Right lobe of liver (tissue), 4 donors: ENCODE measurements around the gene POLR2J.

Source experiments
- POLR2A ChIP-seq: fragments of 450-650 bp; IDR thresholded peaks from one replicate; pipeline ENCODE4 v1.6.1; 2017; ENCODE audit warnings: antibody characterized with exemption, mild to moderate bottlenecking
- TF ChIP-seq, protein P1 (sequence below), 4 donors: fragments of 200-600 bp in 3 of 4; fragments of 450-650 bp in 1 of 4; IDR thresholded peaks; one replicate each; pipeline versions ENCODE4 v1.5.1 to v1.8.0; 2016 to 2022; ENCODE audit warnings: antibody characterized with exemption in 4 of 4, mild to moderate bottlenecking in 2 of 4
- donor health status: DM: no; HTN: no; CAD: no.
- donor health status: DM: no; HTN: no; CAD: no.
- donor health status: DM: no; HTN: yes; CAD: no.

DNA sequence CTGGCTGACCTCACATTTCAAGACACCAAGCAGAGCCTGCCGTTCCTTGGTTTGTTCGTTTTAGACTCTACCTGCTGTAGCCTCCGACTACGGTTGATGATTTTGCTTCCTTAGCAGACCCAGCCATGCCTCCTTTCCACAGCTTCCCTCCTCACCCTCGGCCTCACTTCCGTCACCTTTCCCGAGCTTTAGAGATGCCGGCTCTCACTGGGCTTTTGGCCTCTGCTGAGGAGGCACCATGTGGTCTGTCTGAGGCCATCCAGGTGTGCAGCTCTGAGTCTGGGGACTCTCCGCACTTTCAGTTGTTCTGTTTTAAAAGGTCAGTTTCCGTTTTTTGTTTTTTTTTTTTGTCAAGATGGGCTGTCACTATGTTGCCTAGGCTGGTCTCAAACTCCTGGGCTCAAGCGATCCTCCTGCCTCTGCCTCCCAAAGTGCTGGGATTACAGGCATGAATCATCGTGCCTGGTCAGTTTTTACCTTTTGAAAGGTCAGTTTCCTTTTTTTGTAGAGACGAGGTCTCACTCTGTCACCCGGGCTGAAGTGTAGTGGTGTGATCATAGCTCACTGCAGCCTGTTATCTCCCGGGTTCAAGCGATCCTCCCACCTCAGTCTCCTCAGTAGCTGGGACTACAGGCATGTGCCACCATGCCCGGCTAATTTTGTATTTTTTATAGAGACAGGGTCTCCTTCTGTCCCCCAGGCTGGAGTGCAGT, 33.6 kb downstream of the POLR2J start:
- TF ChIP-seq, protein P1, sequence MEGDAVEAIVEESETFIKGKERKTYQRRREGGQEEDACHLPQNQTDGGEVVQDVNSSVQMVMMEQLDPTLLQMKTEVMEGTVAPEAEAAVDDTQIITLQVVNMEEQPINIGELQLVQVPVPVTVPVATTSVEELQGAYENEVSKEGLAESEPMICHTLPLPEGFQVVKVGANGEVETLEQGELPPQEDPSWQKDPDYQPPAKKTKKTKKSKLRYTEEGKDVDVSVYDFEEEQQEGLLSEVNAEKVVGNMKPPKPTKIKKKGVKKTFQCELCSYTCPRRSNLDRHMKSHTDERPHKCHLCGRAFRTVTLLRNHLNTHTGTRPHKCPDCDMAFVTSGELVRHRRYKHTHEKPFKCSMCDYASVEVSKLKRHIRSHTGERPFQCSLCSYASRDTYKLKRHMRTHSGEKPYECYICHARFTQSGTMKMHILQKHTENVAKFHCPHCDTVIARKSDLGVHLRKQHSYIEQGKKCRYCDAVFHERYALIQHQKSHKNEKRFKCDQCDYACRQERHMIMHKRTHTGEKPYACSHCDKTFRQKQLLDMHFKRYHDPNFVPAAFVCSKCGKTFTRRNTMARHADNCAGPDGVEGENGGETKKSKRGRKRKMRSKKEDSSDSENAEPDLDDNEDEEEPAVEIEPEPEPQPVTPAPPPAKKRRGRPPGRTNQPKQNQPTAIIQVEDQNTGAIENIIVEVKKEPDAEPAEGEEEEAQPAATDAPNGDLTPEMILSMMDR (IDR thresholded peaks at IDR 0.05), result no peak
- TF ChIP-seq POLR2A, result no peak
